ENCODE data around the gene GPC6.
A peak's percentile ranks its signal among the peaks of the same experiment; 100 is the strongest.
"Not testable (repeated sequence)": the region's sequence is repeated elsewhere in the genome, so short reads cannot be mapped to it uniquely, and the experiment has no call there.

The GPC6 gene

DNA sequence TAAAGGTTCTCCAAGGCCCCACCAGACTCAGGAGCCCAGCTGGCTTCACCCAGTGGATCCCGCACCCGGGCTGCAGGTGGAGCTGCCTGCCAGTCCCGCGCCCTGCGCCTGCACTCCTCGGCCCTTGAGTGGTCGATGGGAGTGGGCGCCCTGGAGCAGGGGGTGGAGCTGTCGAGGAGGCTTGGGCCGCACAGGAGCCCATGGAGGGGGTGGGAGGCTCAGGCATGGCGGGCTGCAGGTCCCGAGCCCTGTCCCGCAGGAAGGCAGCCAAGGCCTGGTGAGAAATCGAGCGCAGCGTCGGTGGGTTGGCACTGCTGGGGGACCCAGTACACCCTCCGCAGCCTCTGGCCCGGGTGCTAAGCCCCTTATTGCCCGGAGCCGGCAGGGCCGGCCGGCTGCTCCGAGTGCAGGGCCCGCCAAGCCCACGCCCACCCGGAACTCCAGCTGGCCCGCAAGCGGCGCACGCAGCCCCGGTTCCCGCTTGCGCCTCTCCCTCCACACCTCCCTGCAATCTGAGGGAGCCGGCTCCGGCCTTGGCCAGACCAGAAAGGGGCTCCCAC is 228.1 kb downstream of the GPC6 start:
- not testable (repeated sequence) for DNase-seq

GRCh38 chr13:93455861-93456260 is 229.3 kb downstream of the GPC6 start:
- DNase-seq, result no peak

DNA sequence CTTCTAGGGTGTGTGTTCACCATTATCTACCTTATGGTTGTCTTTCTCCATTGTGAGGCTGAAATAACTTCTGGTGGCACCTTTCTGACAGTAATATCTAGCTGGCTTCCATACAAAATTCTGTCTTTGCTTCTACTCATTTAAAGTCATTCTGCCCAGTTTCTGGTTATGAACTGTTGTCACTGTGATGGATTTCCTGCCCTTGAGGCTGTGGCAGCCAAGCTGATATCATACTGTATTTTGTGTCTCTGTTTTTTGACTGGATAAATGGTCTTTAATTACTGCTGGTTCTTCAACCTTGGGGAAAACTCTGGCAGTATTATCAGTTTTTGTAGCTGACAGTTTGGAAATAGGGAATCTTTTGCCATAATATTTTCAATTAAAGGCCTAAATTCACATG is 233.4 kb downstream of the GPC6 start:
- DNase-seq, result no peak

DNA sequence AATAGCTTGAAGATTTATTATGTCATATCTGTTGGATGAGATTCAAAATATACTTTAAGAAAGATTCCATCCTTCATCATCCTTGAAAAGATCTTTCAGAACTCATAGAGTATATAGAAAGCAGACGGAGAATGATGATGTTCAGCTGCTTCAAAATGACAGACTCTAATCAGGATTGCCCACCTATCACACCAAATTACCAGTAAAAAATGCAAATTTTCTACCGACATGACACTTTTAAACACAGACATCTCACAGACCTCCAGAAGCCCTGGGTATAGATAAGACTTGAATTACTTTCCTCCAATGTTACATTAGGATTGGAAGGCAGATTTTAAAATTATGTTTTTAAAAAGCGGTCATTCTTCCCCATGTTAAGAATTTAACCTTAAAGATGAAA is 235.5 kb downstream of the GPC6 start:
- DNase-seq, result no peak

DNA sequence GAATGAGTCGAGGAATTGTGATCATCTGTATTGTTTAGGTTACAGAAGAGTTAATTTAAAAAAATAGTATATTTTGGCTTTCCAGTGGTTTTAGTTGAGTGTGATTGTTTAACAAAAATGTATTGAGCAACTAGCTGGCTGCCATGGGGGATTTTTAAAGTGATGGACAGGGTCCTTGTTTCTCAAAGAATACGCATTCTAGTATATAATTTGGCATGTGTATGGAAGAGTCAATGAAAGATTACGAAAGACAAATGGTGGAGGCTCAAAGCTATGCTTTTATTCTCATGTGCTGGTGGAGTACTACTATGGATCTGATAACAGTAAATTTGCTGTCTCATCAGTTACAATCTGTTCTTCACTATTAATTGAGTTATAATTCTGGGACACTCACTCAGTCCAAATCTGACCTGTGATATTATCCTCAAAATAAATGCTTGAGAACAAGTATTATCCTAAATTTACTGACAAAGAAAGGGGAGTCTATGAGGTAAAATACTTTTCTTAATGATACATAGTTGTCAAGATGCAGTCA is 240.0 kb downstream of the GPC6 start:
- DNase-seq, result no peak

- DNase-seq, result no peak
Measured at GRCh38 chr13:93467175-93467574, 240.6 kb downstream of the GPC6 start.

GRCh38 chr13:93468433-93468832 is 241.8 kb downstream of the GPC6 start:
- DNase-seq, result no peak

- DNase-seq, result no peak
Measured at GRCh38 chr13:93472296-93472695, 245.7 kb downstream of the GPC6 start.

- DNase-seq, result no peak
Measured at GRCh38 chr13:93472814-93473296, 246.2 kb downstream of the GPC6 start.

DNA sequence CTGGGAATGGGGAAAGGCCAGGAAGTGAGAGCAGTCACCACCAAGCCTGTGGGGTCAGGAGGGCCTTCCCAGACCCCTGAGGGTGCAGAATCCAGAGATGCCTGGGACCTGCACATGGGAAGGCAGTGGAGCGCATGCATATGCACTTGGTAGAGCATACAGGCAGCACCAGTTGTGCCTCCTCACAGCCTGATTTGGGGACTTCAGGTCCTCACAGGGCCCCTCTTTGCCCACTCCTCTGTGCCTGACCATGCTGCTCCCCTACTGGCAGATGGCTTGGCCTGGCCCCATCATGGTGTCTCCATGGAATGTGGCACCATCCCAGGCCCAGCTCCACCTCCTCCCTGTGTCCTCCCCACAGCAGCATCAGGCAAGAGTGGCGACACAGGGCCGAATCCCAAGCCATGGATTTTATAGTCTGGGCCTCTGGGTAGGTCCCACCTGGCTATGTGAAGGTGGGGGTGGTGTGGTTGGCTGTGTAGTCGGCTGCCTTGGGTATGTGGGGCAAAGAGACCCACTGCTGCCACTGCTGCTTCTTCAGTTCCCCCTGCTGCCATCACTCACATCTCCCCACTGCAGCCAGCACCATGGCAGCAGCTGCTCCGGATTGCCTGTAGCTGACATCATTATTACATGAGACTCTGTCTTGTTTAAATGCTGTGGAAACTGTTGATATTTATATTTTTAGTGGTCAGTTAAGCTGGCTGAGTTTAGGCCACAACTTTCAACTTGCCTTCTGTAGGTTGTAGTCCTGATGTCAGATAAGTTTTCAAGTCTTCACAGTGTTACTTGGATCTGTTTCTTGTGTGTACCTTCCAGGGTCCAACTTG is 247.0 kb downstream of the GPC6 start:
- no peak for DNase-seq

- DNase-seq, result no peak
Measured at GRCh38 chr13:93476175-93476574, 249.6 kb downstream of the GPC6 start.

- DNase-seq, result no peak
Measured at GRCh38 chr13:93477238-93477637, 250.6 kb downstream of the GPC6 start.

DNA sequence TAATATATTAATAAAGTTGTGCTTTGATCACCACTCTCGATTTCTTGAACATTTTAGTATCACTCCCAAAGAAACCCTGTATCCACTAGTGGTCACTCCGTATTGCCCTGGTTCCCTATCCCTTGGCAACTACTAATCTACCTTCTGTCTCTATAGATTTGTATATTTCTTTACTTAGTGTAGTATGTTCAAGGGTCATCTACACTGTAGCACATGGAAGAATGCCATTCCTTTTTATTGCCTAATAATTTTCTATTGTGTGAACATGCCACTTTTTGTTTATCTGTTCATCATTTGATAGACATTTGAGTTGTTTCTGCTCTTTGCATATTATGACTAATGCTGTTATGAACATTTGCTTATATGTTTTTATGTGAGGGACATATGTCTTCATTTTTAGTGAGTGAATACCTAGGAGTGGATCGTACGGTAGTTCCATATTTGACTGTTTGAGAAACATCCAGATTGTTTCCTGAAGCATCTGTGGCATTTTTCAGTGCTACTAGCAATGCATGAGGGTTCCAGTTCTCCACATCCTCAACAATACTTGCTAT is 254.0 kb downstream of the GPC6 start:
- no peak for DNase-seq

DNA sequence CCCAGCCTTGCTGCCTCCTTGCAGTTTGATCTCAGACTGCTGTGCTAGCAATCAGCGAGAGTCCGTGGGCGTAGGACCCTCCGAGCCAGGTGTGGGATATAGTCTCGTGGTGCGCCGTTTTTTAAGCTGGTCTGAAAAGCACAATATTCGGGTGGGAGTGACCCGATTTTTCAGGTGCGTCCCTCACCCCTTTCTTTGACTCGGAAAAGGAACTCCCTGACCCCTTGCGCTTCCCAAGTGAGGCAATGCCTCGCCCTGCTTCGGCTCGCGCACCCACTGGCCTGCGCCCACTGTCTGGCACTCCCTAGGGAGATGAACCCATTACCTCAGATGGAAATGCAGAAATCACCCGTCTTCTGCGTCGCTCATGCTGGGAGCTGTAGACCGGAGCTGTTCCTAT is 269.5 kb downstream of the GPC6 start:
- not testable (repeated sequence) for DNase-seq

DNA sequence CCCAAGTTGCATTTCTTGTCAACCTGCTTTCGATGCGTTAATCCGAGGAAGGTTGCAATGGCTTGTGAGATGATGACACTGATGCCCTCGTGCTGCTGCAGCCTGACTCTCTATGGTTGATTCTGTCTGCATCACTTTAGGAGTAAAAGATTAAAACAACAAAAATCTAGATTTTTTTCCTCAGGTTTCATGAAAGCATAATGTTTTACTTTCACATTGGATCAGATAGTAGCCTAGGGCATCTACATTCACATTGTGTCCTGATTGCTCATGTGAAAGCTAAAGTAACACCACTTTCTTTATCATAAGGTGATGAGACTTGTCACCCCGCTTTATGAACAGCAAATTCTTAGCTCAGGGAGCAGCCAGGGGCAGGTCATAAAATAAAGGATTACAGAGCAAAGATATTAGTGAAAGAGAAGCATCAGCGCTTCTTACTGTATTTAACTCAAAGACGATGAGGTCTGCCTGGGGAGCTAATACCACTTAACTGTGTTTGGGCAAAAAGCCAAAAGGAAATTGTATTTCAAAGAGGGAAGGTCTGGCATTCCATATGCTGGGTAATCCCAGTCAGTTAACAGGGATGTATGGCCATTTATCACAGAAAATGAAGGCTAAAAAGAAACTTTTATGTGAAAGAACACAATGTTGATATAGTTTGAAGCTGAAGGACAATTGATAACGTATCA is 270.5 kb downstream of the GPC6 start:
- peak; percentile 64 for DNase-seq

- DNase-seq, result no peak
Measured at GRCh38 chr13:93499991-93500390, 273.4 kb downstream of the GPC6 start.

GRCh38 chr13:93502071-93502470 is 275.5 kb downstream of the GPC6 start:
- no peak for DNase-seq

GRCh38 chr13:93502987-93503615 is 276.5 kb downstream of the GPC6 start:
- no peak for DNase-seq

- DNase-seq, result no peak
Measured at GRCh38 chr13:93505104-93505952, 278.7 kb downstream of the GPC6 start.

- no peak for DNase-seq
Measured at GRCh38 chr13:93511011-93511410, 284.4 kb downstream of the GPC6 start.

- DNase-seq, result no peak
Measured at GRCh38 chr13:93515267-93515666, 288.7 kb downstream of the GPC6 start.

DNA sequence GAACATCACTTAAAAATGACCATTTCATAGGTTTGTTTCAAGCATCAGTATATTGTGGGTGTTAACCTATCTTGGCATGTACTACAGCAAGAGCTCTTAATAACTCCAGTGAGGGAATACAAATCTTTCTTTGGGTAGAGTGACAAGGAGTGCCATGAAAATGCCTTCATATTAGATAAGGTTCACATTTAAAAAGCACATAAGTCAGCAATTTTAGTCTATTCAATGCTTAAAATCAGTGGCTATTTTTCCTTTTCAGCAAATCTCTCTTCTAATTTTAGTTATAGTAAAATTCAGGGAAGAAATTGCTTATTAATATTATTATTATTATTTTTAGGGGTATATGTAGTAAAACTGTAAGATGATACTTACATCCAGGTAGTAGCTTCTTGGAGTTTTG is 291.1 kb downstream of the GPC6 start:
- no peak for DNase-seq
